Upper lobe of left lung (tissue), 4 donors: ENCODE results near the gene TTC23L.

Source experiments
- POLR2A ChIP-seq, 4 donors: fragments of 450-650 bp; IDR thresholded peaks; one replicate each; pipeline ENCODE4 v1.5.1; 2016 to 2017; ENCODE audit warnings: antibody characterized with exemption in 4 of 4, mild to moderate bottlenecking in 2 of 4
- POLR2AphosphoS5 ChIP-seq, 2 donors: sonication (generic); formaldehyde crosslinking; IDR thresholded peaks; one replicate each; pipeline ENCODE4 v1.5.1; 2017; ENCODE audit warnings: antibody characterized with exemption in 2 of 2
- TF ChIP-seq, protein P1 (sequence below), 6 experiments: fragments of 450-650 bp in 4 of 6; fragments of 200-600 bp in 2 of 6; sonication (generic) in 2 of 6; IDR thresholded peaks; one replicate each; pipeline ENCODE4 v1.5.1; 2016 to 2019; ENCODE audit warnings: antibody characterized with exemption in 6 of 6

DNA sequence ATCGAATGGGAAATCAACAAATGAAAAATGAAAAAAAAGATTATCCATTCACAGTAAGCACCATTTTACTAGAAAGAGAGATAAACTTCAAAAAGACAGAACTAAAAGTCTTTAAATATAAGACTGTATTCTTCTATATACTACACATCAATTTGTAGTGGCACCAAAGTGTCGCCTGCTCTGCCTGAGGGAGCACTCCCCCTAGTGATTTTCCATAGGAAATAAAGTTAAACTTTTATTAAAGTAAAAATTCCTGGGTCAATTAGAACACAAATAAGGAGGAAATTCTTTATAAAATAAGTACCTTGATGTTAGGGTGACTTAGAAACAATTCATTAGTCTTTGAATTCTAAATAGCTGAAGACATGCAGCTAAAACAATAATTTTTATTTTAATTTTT lies 66.6 kb downstream of the TTC23L start:
- TF ChIP-seq, protein P1, sequence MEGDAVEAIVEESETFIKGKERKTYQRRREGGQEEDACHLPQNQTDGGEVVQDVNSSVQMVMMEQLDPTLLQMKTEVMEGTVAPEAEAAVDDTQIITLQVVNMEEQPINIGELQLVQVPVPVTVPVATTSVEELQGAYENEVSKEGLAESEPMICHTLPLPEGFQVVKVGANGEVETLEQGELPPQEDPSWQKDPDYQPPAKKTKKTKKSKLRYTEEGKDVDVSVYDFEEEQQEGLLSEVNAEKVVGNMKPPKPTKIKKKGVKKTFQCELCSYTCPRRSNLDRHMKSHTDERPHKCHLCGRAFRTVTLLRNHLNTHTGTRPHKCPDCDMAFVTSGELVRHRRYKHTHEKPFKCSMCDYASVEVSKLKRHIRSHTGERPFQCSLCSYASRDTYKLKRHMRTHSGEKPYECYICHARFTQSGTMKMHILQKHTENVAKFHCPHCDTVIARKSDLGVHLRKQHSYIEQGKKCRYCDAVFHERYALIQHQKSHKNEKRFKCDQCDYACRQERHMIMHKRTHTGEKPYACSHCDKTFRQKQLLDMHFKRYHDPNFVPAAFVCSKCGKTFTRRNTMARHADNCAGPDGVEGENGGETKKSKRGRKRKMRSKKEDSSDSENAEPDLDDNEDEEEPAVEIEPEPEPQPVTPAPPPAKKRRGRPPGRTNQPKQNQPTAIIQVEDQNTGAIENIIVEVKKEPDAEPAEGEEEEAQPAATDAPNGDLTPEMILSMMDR (IDR thresholded peaks at IDR 0.05) = no peak
- TF ChIP-seq POLR2A (IDR thresholded peaks at IDR 0.05) (no peak), POLR2AphosphoS5 (IDR thresholded peaks at IDR 0.05) (no peak)
